ENCODE data around the gene MAP3K20. TPM values are rescaled to one million over a fixed set of nuclear protein-coding genes. Genes with fewer than 3 reads are reported as not detected.
A peak's percentile ranks its signal among the peaks of the same experiment; 100 is the strongest.

The MAP3K20 gene
- total RNA-seq, 1 experiment from 2014 or later: 44.5 TPM

DNA sequence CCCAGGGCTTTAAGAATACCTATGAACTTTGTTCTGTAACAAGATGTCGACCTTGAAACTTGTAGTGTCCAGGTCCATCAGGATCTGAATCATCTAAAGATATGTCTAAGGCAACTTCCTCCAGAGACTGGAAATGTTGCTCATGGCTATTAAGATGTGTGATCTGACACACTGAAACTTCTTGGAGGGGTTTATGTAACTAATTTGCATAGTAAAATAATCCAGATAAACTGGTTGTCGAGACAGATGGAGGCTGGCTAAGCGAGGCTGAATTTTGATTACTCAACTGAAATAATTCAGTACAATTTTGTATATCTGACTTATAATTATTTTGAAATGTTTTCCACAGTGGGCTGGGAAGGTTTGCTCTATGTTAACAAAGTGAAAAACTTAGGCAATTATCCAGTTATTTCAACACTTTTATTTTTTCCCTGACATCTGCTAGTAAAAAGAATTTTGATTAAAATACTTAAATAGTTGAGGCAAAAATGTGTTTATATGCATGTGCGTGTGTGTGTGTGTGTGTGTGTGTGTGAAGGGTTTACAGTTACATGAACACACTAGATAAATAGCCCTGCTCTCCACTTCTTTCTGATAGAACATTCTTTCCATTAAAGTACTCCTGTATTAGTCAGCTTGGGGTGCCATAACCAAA is 11.4 kb upstream of the MAP3K20 start:
- DNase-seq: no peak

DNA sequence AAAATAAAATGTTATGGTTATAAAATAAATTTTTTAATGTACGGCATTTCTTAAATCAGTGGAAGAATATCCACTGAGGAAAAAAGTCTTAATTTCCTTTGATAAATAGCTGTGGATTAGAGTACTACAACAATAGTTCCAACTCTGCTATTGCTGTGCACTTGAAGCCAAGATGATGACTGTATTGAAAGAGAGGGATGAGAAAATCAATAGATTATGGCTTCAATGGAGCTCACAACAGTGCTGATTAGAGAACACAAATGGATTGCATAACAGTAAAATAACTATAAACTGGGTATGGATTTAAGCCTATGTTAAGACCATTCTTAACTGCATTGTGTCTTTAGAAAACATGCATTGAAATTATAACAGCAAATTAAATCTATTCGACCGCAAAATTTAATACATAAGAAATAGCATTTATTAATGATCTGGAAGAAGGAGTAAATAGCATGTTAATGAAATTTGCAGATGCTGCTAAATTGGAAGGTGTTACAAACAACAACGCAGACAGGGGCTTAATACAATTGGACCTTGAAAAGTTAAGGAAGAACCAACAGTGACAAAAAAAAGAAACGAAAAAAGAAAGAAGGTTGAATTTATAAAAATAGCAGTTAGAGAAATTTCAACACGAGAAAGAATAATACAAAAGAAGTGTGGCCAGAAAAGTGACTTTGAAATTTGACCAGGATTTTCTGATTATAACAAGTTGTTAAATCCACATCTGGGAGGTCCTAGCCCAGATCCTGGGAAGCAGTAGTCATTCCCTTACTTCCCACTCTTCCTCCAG is 8.6 kb upstream of the MAP3K20 start:
- BruUV-seq (replicated peaks): no TSS peak
- no peaks in the 10 kb centered on the region for H3K9me3 Mint-ChIP-seq (ENCODE audit: unreplicated experiment)
- no peaks in the 10 kb centered on the region; the same call in 1 of the 2 replicates for H3K27me3 ChIP-seq (replicated peaks; ENCODE audit: control insufficient read depth, insufficient read depth, low read length)
- no peak overlapping the region for H3K4me3 Mint-ChIP-seq (ENCODE audit: unreplicated experiment)
- H3K36me3 ChIP-seq (ENCODE audit: control insufficient read depth, insufficient read depth, low read length): no peaks in the 10 kb centered on the region
- CTCF ChIA-PET: no interaction called here
- intact Hi-C loops (cut with micrococcal nuclease; ENCODE audit: unreplicated experiment): no loop called here
- POLR2A ChIA-PET: no interaction called here
- H3K27ac Mint-ChIP-seq (ENCODE audit: unreplicated experiment): no peak overlapping the region
- DNase-seq: no peak
- H3K27me3 Mint-ChIP-seq (ENCODE audit: insufficient read depth, unreplicated experiment): peaks cover 3% of the 10 kb centered on the region
- H3K4me1 Mint-ChIP-seq (ENCODE audit: low read depth, unreplicated experiment): peaks cover 13% of the 10 kb centered on the region
- H3K9me3 ChIP-seq: no peaks in the 10 kb centered on the region
- TF ChIP-seq, protein P1, sequence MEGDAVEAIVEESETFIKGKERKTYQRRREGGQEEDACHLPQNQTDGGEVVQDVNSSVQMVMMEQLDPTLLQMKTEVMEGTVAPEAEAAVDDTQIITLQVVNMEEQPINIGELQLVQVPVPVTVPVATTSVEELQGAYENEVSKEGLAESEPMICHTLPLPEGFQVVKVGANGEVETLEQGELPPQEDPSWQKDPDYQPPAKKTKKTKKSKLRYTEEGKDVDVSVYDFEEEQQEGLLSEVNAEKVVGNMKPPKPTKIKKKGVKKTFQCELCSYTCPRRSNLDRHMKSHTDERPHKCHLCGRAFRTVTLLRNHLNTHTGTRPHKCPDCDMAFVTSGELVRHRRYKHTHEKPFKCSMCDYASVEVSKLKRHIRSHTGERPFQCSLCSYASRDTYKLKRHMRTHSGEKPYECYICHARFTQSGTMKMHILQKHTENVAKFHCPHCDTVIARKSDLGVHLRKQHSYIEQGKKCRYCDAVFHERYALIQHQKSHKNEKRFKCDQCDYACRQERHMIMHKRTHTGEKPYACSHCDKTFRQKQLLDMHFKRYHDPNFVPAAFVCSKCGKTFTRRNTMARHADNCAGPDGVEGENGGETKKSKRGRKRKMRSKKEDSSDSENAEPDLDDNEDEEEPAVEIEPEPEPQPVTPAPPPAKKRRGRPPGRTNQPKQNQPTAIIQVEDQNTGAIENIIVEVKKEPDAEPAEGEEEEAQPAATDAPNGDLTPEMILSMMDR (IDR thresholded peaks at IDR 0.05; ENCODE audit: insufficient read depth in 1 of 2, low read depth in 1 of 2, low read length in 1 of 2, severe bottlenecking in 1 of 2, unreplicated experiment in 1 of 2): no peak
- no peaks in the 10 kb centered on the region for H3K36me3 Mint-ChIP-seq (ENCODE audit: insufficient read depth, unreplicated experiment)
- no peak overlapping the region for H3K4me3 ChIP-seq (ENCODE audit: low read depth, low read length)
- H3K4me1 ChIP-seq: peaks cover 5% of the 10 kb centered on the region; the same call in 1 of the 2 replicates

More for the DNA sequence above, 11.4 kb upstream of the MAP3K20 start:
- TF ChIP-seq, protein P1 (IDR thresholded peaks at IDR 0.05; ENCODE audit: insufficient read depth in 1 of 2, low read depth in 1 of 2, low read length in 1 of 2, severe bottlenecking in 1 of 2, unreplicated experiment in 1 of 2): no peak
- ChIA-PET POLR2A (no interaction called here), CTCF (no interaction called here)
- Histone ChIP-seq H3K36me3 (ENCODE audit: control insufficient read depth, insufficient read depth, low read length) (no peaks in the 10 kb centered on the region), H3K4me1 (peaks cover 10% of the 10 kb centered on the region), H3K9me3 (no peaks in the 10 kb centered on the region), H3K27me3 (replicated peaks; ENCODE audit: control insufficient read depth, insufficient read depth, low read length) (no peaks in the 10 kb centered on the region; the same call in 1 of the 2 replicates), H3K4me3 (ENCODE audit: low read depth, low read length) (no peak overlapping the region)
- Mint-ChIP-seq H3K4me3 (ENCODE audit: unreplicated experiment) (no peak overlapping the region), H3K27me3 (ENCODE audit: insufficient read depth, unreplicated experiment) (peaks cover 3% of the 10 kb centered on the region), H3K4me1 (ENCODE audit: low read depth, unreplicated experiment) (peaks cover 13% of the 10 kb centered on the region), H3K36me3 (ENCODE audit: insufficient read depth, unreplicated experiment) (no peaks in the 10 kb centered on the region), H3K9me3 (ENCODE audit: unreplicated experiment) (peaks cover under 1% of the 10 kb centered on the region), H3K27ac (ENCODE audit: unreplicated experiment) (no peak overlapping the region)
- BruUV-seq (replicated peaks): no TSS peak
- intact Hi-C loops (cut with micrococcal nuclease; ENCODE audit: unreplicated experiment): no loop called here

DNA sequence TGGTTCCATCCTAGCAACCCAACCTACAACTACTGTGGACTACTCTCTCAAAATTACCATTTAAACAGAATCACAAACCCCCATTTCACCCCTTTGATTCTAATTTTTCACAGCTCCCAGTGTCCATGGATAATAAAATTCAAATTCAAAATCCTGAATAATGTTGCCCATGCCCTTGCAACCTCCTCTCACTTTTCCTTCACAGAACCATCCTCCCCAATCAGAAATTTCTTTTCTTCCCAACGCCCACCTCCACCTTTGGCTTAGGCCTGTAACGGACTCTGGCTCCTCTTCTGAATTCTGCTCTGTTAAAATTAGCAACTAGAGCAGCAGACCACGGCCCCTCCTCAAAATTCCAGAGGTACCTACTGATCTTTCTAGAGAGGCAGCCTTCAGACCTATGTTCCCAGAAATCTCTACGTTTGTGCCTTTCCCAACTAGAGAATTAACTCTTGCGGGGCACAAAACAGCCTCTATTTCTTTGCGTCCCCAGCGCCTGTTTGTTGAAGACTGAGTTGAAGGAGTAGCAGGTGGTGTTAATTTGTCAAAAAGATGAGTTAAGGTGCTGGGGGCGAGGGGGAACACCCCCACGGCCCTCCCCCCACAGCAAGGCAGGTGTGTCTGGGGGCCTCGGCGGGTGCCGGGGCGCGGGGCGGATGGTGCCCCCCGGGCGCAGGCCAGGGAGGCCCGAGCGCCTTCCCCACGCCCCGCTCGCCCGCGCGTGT is 428 bp upstream of the MAP3K20 start:
- peaks cover 18% of the 10 kb centered on the region for H3K4me1 Mint-ChIP-seq (ENCODE audit: low read depth, unreplicated experiment)
- ChIA-PET POLR2A (interaction anchor here (0.6 kb wide), 1 partner anchor 143 kb away, joined by 3 read pairs; no protein-coding TSS in a partner anchor), CTCF (no interaction called here)
- BruUV-seq (replicated peaks): TSS peak; percentile 67
- peak overlapping the region; percentile 72 for H3K4me3 Mint-ChIP-seq (ENCODE audit: unreplicated experiment)
- H3K27me3 ChIP-seq (replicated peaks; ENCODE audit: control insufficient read depth, insufficient read depth, low read length): no peaks in the 10 kb centered on the region
- peak overlapping the region; percentile 37 for H3K27ac Mint-ChIP-seq (ENCODE audit: unreplicated experiment)
- no peaks in the 10 kb centered on the region for H3K9me3 ChIP-seq
- H3K4me1 ChIP-seq: peaks cover 9% of the 10 kb centered on the region
- intact Hi-C loops (cut with micrococcal nuclease; ENCODE audit: unreplicated experiment): loop anchor here (1.0 to 2.0 kb wide), 2 partner anchors 34 to 46 kb away; no protein-coding TSS in a partner anchor
- TF ChIP-seq, protein P1 (IDR thresholded peaks at IDR 0.05; ENCODE audit: insufficient read depth in 1 of 2, low read depth in 1 of 2, low read length in 1 of 2, severe bottlenecking in 1 of 2, unreplicated experiment in 1 of 2): no peak
- H3K4me3 ChIP-seq (ENCODE audit: low read depth, low read length): peak overlapping the region; percentile 93
- H3K27me3 Mint-ChIP-seq (ENCODE audit: insufficient read depth, unreplicated experiment): no peaks in the 10 kb centered on the region
- H3K36me3 Mint-ChIP-seq (ENCODE audit: insufficient read depth, unreplicated experiment): no peaks in the 10 kb centered on the region
- no peaks in the 10 kb centered on the region for H3K36me3 ChIP-seq (ENCODE audit: control insufficient read depth, insufficient read depth, low read length)
- DNase-seq: no peak
- no peaks in the 10 kb centered on the region for H3K9me3 Mint-ChIP-seq (ENCODE audit: unreplicated experiment)
